Fibroblast of skin of right quadriceps (primary cell): ENCODE measurements around the gene MTMR10.

Source experiments
- DNase-seq: peaks from one replicate; pipeline ENCODE4 v3.0.0-alpha.2; 2013

The MTMR10 gene, protein sequence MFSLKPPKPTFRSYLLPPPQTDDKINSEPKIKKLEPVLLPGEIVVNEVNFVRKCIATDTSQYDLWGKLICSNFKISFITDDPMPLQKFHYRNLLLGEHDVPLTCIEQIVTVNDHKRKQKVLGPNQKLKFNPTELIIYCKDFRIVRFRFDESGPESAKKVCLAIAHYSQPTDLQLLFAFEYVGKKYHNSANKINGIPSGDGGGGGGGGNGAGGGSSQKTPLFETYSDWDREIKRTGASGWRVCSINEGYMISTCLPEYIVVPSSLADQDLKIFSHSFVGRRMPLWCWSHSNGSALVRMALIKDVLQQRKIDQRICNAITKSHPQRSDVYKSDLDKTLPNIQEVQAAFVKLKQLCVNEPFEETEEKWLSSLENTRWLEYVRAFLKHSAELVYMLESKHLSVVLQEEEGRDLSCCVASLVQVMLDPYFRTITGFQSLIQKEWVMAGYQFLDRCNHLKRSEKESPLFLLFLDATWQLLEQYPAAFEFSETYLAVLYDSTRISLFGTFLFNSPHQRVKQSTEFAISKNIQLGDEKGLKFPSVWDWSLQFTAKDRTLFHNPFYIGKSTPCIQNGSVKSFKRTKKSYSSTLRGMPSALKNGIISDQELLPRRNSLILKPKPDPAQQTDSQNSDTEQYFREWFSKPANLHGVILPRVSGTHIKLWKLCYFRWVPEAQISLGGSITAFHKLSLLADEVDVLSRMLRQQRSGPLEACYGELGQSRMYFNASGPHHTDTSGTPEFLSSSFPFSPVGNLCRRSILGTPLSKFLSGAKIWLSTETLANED

GRCh38 chr15:30991255-30992235 is at the start of gene MTMR10:
Gene MTMR10 (minus strand): TSS chr15:30991628. CDS start chr15:30991506, 122 bp downstream.
- DNase-seq: peak; percentile 76

GRCh38 chr15:31040611-31041010 is 49.2 kb upstream of the MTMR10 start:
- DNase-seq: no peak

DNA sequence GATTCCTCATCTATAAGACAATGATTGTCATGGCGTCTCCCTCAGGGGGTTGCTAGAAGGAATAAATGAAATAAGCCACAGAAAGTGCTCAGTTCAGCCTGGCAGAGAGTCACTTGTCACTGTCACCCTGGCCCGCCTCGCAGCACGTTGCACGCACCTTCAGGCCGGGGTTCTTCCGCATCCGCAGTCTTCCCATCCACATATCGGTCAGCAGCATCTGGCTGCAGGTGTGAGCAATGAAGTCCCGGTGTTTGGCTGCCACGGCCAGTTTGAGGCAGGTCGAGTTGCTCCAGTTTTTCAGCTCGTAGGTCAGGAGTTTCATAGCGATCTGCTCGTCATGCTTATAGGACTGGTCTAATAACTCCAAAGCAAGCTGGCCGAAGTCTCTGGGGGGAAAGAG is 48.5 kb upstream of the MTMR10 start:
- DNase-seq: no peak

DNA sequence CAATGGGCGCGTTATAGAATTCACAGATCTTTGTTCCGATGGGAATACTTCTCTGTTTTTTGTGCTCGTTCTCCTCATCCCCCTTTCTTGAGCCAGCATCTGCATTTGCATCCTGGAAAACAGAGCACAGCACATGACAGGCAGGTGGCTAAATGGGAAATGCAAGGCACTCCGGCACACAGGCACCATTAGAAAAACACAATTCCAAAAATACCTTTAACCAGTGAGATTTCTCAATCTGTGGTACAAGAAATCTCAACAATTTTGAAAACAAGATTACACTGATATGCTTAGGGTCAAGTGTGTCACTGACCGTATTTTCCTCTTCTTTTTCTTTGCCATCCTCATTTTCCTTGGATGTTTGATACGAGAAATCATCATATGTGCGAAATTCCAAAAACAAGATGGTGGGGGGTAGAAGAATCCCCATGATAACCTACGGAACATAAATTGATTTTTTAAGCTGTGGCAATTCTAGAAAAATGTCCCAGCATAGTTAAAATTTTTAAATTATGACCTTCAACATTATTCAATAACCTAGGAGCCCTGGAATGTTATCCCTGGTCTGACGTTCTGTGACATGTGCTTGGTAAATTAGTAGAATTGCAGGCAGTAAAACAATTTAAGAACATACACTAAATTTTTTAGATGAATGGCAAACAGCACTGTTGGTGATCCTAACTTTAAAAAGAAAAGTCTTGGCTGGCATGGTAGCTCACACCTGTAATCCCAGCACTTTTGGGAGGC is 46.5 kb upstream of the MTMR10 start:
- DNase-seq: no peak

GRCh38 chr15:31036783-31037182 is 45.4 kb upstream of the MTMR10 start:
- no peak for DNase-seq

GRCh38 chr15:31035610-31036009 is 44.2 kb upstream of the MTMR10 start:
- no peak for DNase-seq

DNA sequence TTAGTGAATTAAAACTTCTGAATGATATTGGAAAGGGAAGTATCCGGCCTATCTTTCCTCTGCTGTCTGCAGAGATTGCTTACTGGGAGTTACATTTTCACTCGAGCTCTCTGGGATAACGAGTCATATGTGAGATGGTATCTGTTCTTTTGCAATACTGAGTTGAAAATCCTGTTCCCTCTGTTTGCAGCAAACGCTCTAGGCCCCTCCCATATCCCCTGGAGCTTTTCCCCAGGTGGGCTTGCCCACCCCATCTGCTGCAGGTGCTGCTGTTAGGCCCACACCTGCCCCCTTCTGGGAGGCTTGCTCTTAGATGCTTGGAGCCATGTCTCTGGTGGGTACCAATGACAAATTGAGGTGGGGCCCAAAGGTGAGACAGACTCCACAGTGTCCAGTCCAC is 42.7 kb upstream of the MTMR10 start:
- DNase-seq: peak; percentile 35

DNA sequence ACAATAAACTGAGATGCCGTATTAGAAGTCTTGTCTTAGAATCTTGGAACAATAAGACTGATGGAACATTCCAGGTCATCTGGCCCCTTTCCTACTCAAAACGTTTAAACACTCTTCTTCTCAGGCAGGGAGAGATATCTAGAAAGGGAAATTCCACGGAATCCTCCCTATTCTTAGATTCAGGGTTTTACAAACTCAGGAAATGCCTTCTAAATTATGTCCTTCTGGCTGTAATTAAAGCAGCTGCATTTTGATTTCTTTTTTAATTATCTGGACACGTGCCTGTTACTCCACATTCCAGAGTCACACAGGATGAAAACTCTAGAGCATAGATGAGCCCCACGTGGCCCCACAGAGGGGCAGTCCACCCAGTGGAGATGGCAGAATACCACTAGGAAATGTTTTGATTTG is 41.5 kb upstream of the MTMR10 start:
- DNase-seq: peak; percentile 90

DNA sequence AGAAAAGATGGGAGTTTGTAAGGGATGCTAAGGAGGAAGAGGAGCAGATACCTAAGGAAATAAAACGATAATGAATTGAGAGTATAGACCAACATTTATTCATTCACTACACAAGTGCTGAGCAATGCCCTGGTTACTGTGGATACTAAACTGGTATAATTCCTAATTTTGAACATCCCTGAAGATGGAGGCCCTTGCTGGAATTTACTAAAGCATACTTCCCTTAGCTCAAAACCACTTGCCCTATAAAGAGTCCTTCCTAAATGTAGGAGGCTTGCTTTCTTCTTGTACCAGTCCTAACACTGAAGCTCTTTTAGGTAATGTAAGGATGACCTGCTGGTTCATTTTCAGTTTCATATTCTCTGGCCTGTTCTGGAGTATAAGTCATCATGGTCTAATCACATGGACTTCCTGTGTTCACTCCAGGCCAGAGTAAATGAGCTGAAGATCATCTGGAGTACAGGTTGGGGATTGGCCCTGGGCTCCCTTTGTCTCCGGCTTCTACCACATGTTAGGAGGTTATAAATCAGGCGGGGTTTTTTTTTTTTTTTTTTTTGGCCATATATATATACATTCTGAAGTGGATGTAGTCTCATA is 40.1 kb upstream of the MTMR10 start:
- DNase-seq: peak; percentile 71

GRCh38 chr15:31027910-31028578 is 36.6 kb upstream of the MTMR10 start:
- DNase-seq: no peak

GRCh38 chr15:31025996-31026395 is 34.6 kb upstream of the MTMR10 start:
- no peak for DNase-seq

DNA sequence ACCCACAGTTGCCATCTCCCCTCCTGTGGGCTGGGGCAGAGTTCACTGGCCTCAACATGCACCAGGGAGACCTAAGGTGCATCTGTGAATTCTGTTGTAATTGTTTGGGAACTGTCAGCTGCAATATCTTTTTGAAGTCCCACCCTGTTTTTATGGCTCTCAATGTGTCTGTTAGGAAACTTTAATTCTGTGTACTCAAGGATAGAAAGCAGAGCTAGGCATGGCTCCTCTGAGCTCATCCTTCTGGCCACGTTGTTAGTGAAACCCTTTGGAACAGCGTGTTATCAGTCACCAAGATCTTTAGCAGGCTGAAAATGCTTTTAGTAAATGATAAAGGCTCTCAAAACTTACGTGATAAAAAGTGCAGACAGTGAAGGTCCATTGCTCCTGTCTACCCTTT is 33.6 kb upstream of the MTMR10 start:
- DNase-seq: peak; percentile 43

- DNase-seq: peak; percentile 99
These were observed 32.9 kb upstream of the MTMR10 start for GRCh38 chr15:31024330-31024729.

- DNase-seq: no peak
These were observed 32.4 kb upstream of the MTMR10 start for GRCh38 chr15:31023841-31024240.

- DNase-seq: no peak
These were observed 29.7 kb upstream of the MTMR10 start for GRCh38 chr15:31021067-31021665.

- DNase-seq: no peak
These were observed 29.1 kb upstream of the MTMR10 start for GRCh38 chr15:31020542-31020941.

DNA sequence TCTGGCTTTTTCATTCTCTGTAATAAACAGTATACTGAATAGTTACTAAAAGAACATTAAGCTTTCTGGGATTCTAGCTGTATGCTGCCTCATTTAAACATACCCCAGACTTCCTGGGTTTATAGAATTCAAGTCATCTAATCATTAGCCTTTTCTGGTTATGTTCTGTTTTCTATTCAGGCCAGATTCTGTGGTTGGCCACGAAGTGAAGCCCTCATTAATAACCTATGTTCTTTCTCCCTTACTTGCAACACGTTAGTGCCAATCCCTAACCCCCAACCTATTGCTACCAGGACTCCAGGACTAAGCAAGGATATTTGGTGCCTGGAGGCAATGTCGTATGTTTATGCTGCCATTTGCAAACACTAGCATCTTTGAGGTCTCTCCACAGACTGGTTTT is 28.6 kb upstream of the MTMR10 start:
- DNase-seq: no peak

DNA sequence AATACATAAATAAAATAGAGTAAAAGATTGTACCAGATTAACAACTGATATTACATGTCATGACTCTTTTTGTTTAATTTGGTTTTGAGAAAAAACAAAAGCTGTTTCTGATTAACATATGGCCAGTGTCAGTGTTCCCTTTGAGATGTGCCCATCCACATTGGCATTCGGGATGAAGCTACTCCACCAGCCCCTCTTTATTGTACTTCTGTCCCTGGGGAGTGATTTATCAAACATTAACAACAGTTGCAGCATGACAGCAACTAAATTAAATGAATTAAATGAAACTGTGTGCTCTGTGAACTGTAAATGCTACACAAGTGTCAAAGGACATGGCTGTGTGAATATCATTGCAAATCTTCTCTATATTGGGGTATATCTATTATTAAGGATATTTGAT is 25.9 kb upstream of the MTMR10 start:
- DNase-seq: no peak

DNA sequence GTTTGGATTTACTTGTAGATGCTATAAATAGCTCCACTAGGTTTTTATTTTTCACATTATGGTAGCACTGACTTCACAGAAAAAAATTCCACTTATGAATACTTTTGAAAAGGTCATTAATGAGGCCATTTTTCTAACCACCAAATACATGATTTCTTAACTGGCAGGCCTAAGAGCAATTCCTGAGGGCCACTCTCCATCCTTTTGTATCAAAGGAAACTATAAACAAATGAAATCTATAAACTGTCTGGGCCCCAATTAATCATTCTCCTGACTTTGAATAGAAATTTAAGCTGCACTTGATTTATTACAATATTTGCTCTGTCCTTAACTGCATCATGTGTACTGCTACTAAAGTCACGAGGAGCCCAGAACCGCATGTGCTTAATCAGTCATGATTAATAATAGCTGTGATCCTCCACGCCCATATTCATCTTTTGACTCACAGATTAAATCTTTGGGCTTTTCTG is 25.1 kb upstream of the MTMR10 start:
- peak; percentile 88 for DNase-seq

DNA sequence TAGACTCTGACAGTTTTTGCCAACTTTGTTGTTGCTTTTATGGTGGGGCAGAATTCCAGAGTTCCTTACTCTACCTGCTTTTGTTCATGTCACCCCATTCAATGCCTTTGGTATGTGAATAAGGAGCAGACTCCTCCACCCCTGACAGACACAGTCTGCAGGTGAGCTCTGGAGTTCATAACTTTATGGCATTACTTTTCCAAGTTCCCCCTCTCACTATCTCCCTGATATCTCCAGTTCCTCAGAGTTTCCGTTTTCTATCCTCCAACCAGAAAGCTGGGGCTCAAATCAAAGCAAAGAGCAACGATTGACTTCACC is 23.1 kb upstream of the MTMR10 start:
- no peak for DNase-seq
